Activated CD4-positive, alpha-beta memory T cell treated with anti-CD3 and anti-CD28 coated beads, Interleukin-2, amount 10 ng/mL, durations not matched to agents 7 days and 5 days (primary cell): ENCODE data around the gene DVL1. TPM values are rescaled to one million over a fixed set of nuclear protein-coding genes. Genes with fewer than 3 reads are reported as not detected.

Source experiments
- CTCF ChIA-PET: fragments of 350-600 bp; sonication (Branson Sonifier 250); formaldehyde crosslinking; loops from one replicate; lab custom pipeline; 2021; ENCODE audit warnings: antibody characterized with exemption, inconsistent platforms; lab: Charles Lee
- POLR2A ChIA-PET: fragments of 350-600 bp; sonication (Branson Sonifier 250); formaldehyde crosslinking; loops from one replicate; lab custom pipeline; 2021; ENCODE audit warnings: antibody characterized with exemption; lab: Charles Lee
- DNase-seq: peaks from one replicate; pipeline ENCODE4 v3.0.0-alpha.2; 2020
- H3K27ac Mint-ChIP-seq: one replicate; pipeline ENCODE4 v1.8.0; 2021; ENCODE audit warnings: mild to moderate bottlenecking, mixed read lengths
- H3K27me3 Mint-ChIP-seq: one replicate; pipeline ENCODE4 v1.8.0; 2021; ENCODE audit warnings: mixed read lengths
- H3K36me3 Mint-ChIP-seq: one replicate; pipeline ENCODE4 v1.8.0; 2021; ENCODE audit warnings: low read depth, mixed read lengths
- H3K4me1 Mint-ChIP-seq: one replicate; pipeline ENCODE4 v1.8.0; 2021; ENCODE audit warnings: mixed read lengths
- H3K4me3 Mint-ChIP-seq: one replicate; pipeline ENCODE4 v1.8.0; 2021; ENCODE audit warnings: mild to moderate bottlenecking, mixed read lengths
- H3K9me3 Mint-ChIP-seq: one replicate; pipeline ENCODE4 v1.8.0; 2021; ENCODE audit warnings: mixed read lengths
- total RNA-seq, 2 experiments: library from RNA; stranded (reverse); gene quantifications; one replicate each; pipeline ENCODE4 v1.2.3, GENCODE V29; 2021

DVL1 gene
- total RNA-seq, 2 experiments from 2014 or later: 36.0 to 37.8 TPM

DNA sequence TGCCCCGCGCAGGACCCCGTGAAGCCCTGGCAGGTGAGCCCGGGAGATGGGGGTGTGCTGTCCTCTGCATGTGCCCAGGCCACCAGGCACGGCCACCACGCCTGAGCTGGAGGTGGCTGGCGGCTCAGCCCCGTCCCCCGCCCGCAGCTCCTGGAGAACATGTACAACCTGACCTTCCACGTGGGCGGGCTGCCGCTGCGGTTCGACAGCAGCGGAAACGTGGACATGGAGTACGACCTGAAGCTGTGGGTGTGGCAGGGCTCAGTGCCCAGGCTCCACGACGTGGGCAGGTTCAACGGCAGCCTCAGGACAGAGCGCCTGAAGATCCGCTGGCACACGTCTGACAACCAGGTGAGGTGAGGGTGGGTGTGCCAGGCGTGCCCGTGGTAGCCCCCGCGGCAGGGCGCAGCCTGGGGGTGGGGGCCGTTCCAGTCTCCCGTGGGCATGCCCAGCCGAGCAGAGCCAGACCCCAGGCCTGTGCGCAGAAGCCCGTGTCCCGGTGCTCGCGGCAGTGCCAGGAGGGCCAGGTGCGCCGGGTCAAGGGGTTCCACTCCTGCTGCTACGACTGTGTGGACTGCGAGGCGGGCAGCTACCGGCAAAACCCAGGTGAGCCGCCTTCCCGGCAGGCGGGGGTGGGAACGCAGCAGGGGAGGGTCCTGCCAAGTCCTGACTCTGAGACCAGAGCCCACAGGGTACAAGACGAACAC, 16.3 kb downstream of the DVL1 start:
- Mint-ChIP-seq H3K9me3 (no peaks in the 10 kb centered on the region), H3K27ac (no peak overlapping the region), H3K36me3 (no peaks in the 10 kb centered on the region), H3K4me3 (no peak overlapping the region), H3K4me1 (no peaks in the 10 kb centered on the region), H3K27me3 (no peaks in the 10 kb centered on the region)
- ChIA-PET CTCF (no interaction called here), POLR2A (interaction anchor here (1.2 kb wide), 1 partner anchor 15 kb away, joined by 4 read pairs; no protein-coding TSS in a partner anchor)
- DNase-seq: no peak

DNA sequence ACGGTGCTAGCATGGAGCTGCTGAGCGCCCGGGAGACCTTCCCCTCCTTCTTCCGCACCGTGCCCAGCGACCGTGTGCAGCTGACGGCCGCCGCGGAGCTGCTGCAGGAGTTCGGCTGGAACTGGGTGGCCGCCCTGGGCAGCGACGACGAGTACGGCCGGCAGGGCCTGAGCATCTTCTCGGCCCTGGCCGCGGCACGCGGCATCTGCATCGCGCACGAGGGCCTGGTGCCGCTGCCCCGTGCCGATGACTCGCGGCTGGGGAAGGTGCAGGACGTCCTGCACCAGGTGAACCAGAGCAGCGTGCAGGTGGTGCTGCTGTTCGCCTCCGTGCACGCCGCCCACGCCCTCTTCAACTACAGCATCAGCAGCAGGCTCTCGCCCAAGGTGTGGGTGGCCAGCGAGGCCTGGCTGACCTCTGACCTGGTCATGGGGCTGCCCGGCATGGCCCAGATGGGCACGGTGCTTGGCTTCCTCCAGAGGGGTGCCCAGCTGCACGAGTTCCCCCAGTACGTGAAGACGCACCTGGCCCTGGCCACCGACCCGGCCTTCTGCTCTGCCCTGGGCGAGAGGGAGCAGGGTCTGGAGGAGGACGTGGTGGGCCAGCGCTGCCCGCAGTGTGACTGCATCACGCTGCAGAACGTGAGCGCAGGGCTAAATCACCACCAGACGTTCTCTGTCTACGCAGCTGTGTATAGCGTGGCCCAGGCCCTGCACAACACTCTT, 17.0 kb downstream of the DVL1 start:
- DNase-seq: no peak
- H3K9me3 Mint-ChIP-seq: no peaks in the 10 kb centered on the region
- H3K36me3 Mint-ChIP-seq: no peaks in the 10 kb centered on the region
- no peaks in the 10 kb centered on the region for H3K27me3 Mint-ChIP-seq
- ChIA-PET CTCF (no interaction called here), POLR2A (interaction anchor here (1.2 kb wide), 1 partner anchor 16 kb away, joined by 4 read pairs; no protein-coding TSS in a partner anchor)
- H3K4me1 Mint-ChIP-seq: peaks cover 1% of the 10 kb centered on the region
- H3K27ac Mint-ChIP-seq: no peak overlapping the region
- H3K4me3 Mint-ChIP-seq: no peak overlapping the region

DNA sequence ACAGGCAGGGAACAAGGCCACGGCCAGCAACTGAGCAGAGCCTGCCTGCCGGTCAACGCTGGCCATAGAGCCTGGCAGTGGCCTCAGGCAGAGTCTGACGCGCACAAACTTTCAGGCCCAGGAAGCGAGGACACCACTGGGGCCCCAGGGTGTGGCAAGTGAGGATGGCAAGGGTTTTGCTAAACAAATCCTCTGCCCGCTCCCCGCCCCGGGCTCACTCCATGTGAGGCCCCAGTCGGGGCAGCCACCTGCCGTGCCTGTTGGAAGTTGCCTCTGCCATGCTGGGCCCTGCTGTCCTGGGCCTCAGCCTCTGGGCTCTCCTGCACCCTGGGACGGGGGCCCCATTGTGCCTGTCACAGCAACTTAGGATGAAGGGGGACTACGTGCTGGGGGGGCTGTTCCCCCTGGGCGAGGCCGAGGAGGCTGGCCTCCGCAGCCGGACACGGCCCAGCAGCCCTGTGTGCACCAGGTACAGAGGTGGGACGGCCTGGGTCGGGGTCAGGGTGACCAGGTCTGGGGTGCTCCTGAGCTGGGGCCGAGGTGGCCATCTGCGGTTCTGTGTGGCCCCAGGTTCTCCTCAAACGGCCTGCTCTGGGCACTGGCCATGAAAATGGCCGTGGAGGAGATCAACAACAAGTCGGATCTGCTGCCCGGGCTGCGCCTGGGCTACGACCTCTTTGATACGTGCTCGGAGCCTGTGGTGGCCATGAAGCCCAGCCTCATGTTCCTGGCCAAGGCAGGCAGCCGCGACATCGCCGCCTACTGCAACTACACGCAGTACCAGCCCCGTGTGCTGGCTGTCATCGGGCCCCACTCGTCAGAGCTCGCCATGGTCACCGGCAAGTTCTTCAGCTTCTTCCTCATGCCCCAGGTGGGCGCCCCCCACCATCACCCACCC, 17.9 kb downstream of the DVL1 start, which contains the start of gene TAS1R3:
TSS of gene TAS1R3 (plus strand) at position 213 of the 898 bp plus-strand sequence. CDS start at position 279, 66 bp downstream.
- Mint-ChIP-seq H3K9me3 (no peaks in the 10 kb centered on the region), H3K36me3 (no peaks in the 10 kb centered on the region), H3K4me1 (peaks cover 6% of the 10 kb centered on the region)

DNA sequence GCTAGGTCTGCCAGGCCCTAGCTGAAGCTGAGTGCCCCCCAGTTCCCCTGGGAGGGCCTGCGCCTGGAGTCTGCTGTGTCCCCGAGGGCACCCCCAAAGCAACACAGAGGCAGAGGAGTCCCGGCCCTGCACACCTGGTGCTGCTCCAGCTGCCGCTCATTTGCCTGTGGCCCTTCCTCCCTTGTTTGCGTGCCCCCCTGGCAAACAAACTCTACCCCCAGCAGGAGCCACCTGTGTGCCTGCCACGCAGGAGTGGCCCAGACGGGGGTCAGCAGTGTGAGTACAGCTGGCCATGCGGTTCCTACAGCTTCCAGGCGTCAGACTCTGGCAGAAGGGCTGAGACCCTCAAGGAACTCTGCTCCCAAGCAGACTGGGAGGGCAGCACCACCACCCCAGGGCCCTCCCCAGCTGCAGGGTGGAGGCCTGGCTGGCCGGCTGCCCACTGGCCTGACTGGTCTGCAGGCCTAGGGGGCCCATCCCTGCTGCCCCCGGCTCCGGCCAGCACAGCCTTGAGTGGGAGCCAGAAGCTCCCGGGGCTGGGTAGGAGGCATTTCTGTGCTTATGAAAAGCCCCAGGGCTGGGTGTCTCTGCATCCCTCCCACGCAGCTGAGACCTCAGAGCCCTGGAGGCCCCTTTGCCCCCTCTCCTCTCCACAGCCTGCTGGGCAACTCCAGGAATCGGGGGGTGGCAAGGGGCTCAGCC, 18.7 kb downstream of the DVL1 start:
- no peaks in the 10 kb centered on the region for H3K36me3 Mint-ChIP-seq
- H3K4me1 Mint-ChIP-seq: peaks cover 14% of the 10 kb centered on the region
- POLR2A ChIA-PET: interaction anchor here (0.5 kb wide), 1 partner anchor 52 kb away, joined by 5 read pairs; no protein-coding TSS in a partner anchor
- no peak overlapping the region for H3K27ac Mint-ChIP-seq
- no peaks in the 10 kb centered on the region for H3K27me3 Mint-ChIP-seq
- H3K4me3 Mint-ChIP-seq: no peak overlapping the region
- no peaks in the 10 kb centered on the region for H3K9me3 Mint-ChIP-seq
- CTCF ChIA-PET: no interaction called here
- no peak for DNase-seq

More for the DNA sequence above, 17.9 kb downstream of the DVL1 start, which contains the start of gene TAS1R3:
- H3K27me3 Mint-ChIP-seq: no peaks in the 10 kb centered on the region
- no peak within 1 kb of the TSS for H3K27ac Mint-ChIP-seq
- H3K4me3 Mint-ChIP-seq: no peak within 1 kb of the TSS
- ChIA-PET POLR2A (no interaction called here), CTCF (no interaction called here)
- no peak for DNase-seq

DNA sequence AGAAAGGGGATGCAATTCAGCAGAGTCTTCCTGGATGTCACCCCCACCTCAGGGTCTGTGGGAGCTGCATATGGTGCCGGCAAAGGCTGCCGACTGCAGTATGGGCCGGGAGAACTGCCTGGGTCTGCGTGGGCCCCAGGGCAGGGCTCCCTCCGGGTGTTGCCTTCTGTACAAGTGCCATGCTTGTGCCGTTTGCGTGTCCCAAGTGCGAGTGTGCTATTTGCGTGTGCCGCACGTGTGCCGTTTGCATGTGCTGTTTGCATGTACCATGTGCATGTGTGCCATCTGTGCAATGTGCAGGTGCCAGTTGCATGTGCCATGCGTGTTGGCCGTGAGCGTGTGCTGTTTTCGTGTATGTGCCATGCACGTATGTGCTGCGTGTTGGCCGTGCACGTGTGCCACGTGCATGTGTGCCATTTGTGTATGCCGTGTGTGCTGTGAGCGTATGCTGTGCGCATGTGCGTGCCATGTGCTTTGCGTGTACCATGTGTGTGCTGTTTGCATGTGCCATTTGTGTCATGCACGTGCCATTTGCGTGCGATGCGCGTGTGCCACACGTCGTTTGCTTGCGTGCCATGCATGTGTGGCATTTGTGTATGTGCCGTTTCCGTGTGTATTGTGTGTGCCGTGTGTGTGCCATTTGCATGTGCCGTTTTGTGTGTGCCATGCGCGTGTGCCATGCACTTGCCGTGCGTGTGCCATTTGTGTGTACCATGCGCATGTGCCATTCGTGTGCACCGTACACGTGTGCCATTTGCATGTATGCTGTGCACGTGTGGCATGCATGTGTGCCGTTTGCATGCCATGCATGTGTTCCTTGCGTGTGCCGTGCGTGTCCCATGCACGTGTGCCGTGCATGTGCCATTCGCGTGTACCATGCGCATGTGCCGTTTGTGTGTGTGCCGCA, 19.7 kb downstream of the DVL1 start:
- Mint-ChIP-seq H3K36me3 (no peaks in the 10 kb centered on the region), H3K27ac (no peak overlapping the region), H3K4me1 (peaks cover 14% of the 10 kb centered on the region), H3K9me3 (no peaks in the 10 kb centered on the region), H3K4me3 (no peak overlapping the region), H3K27me3 (no peaks in the 10 kb centered on the region)
- CTCF ChIA-PET: no interaction called here
- POLR2A ChIA-PET: no interaction called here
- no peak for DNase-seq

DNA sequence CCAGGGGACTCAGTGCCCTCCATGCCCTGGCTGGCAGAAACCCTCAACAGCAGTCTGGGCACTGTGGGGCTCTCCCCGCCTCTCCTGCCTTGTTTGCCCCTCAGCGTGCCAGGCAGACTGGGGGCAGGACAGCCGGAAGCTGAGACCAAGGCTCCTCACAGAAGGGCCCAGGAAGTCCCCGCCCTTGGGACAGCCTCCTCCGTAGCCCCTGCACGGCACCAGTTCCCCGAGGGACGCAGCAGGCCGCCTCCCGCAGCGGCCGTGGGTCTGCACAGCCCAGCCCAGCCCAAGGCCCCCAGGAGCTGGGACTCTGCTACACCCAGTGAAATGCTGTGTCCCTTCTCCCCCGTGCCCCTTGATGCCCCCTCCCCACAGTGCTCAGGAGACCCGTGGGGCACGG, 21.0 kb downstream of the DVL1 start:
- Mint-ChIP-seq H3K4me1 (peaks cover 20% of the 10 kb centered on the region), H3K36me3 (peaks cover 4% of the 10 kb centered on the region), H3K27me3 (no peaks in the 10 kb centered on the region), H3K9me3 (no peaks in the 10 kb centered on the region), H3K27ac (no peak overlapping the region), H3K4me3 (no peak overlapping the region)
- CTCF ChIA-PET: no interaction called here
- POLR2A ChIA-PET: no interaction called here
- no peak for DNase-seq

DNA sequence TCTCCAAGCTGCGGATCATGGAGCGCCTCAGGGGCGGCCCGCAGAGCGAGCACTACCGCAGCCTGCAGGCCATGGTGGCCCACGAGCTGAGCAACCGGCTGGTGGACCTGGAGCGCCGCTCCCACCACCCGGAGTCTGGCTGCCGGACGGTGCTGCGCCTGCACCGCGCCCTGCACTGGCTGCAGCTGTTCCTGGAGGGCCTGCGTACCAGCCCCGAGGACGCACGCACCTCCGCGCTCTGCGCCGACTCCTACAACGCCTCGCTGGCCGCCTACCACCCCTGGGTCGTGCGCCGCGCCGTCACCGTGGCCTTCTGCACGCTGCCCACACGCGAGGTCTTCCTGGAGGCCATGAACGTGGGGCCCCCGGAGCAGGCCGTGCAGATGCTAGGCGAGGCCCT, 21.9 kb downstream of the DVL1 start:
- no peak for DNase-seq
- ChIA-PET POLR2A (interaction anchor here (0.6 to 2.7 kb wide), 2 partner anchors 18 to 71 kb away, joined by 3 to 6 read pairs; no protein-coding TSS in a partner anchor), CTCF (no interaction called here)
- H3K27ac Mint-ChIP-seq: no peak overlapping the region
- H3K27me3 Mint-ChIP-seq: no peaks in the 10 kb centered on the region
- H3K36me3 Mint-ChIP-seq: peaks cover 5% of the 10 kb centered on the region
- H3K4me3 Mint-ChIP-seq: no peak overlapping the region
- H3K9me3 Mint-ChIP-seq: no peaks in the 10 kb centered on the region
- H3K4me1 Mint-ChIP-seq: peaks cover 25% of the 10 kb centered on the region

DNA sequence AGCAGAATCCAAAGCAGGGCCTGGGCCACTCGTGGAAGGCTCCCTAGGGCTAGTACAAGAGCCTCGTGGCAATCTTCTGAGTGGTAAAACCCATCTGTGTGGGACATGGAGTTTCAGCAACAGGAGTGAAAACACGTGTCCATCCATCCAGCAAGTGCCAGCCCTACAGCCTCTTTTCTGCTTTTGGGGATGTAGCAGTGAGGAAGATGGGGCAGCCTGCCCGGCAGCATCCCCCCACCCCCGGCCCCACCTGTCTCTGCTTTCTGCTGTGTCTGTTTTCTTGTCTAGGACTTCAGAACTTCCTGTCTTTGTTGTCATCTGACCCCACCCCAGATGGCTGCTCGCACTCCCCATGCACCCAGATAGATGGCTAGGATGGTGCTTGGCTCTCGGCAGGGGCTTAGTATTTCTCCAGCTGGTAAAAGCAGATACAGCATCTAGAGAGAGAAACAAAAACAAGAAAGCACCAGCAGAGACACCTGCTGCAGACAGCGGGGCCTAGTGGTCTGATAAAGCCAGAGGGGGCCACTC, 23.1 kb downstream of the DVL1 start:
- no peaks in the 10 kb centered on the region for H3K27me3 Mint-ChIP-seq
- H3K9me3 Mint-ChIP-seq: no peaks in the 10 kb centered on the region
- DNase-seq: no peak
- peak overlapping the region; percentile 89 for H3K4me3 Mint-ChIP-seq
- H3K4me1 Mint-ChIP-seq: peaks cover 33% of the 10 kb centered on the region
- ChIA-PET POLR2A (interaction anchor here (0.7 to 2.7 kb wide), 10 partner anchors 8 to 75 kb away, joined by 3 to 11 read pairs (median 3); partner anchors contain the start of genes AURKAIP1 and CCNL2), CTCF (no interaction called here)
- peaks cover 8% of the 10 kb centered on the region for H3K36me3 Mint-ChIP-seq
- H3K27ac Mint-ChIP-seq: peak overlapping the region; percentile 74

DNA sequence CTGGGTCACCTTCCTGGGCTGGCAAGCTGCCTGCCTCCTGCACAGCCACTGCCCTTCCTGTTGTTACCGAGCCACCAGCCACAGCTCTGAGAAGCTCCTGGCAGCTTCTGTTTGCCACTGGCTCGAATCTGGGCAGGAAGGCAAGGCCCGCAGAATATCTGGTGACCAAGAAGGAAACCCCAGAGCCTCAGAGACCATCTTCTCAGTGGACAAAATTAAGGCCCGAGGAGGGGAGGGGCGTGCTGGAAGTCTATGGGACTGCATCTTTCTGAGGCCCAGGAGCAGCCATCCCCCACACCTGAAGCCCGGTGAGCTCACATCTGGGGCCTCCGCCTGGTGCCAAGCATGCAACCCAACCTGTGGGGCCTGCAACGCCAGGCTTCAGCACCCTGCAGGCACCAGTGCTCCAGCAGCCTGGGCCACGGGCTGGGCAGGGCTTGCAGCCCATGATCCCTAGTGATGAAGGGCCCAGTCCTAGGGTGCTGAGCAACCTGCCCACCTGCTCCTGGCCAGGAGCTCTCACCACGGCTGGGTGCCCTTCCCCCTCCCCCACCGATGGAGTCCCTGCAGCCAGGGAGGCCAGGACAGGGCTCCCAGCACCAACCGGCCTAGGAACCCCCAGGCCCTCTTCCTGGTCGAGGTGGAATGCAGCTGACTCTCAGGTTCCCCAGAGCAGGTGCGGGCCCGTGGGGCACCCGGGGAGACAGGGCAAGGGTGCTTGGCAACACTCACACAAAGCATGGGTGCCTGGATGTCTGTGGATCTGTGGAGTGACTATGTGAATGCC, 23.7 kb downstream of the DVL1 start:
- no peak for DNase-seq
- Mint-ChIP-seq H3K27me3 (no peaks in the 10 kb centered on the region), H3K4me3 (peak overlapping the region; percentile 89), H3K27ac (peak overlapping the region; percentile 74), H3K36me3 (peaks cover 8% of the 10 kb centered on the region), H3K9me3 (no peaks in the 10 kb centered on the region), H3K4me1 (peaks cover 33% of the 10 kb centered on the region)
- ChIA-PET CTCF (interaction anchor here (0.8 to 1.1 kb wide), 2 partner anchors 47 to 203 kb away, joined by 3 to 4 read pairs; no protein-coding TSS in a partner anchor), POLR2A (interaction anchor here (0.8 to 2.7 kb wide), 11 partner anchors 9 to 168 kb away, joined by 3 to 11 read pairs (median 3); partner anchors contain the start of genes AURKAIP1 and CCNL2)

DNA sequence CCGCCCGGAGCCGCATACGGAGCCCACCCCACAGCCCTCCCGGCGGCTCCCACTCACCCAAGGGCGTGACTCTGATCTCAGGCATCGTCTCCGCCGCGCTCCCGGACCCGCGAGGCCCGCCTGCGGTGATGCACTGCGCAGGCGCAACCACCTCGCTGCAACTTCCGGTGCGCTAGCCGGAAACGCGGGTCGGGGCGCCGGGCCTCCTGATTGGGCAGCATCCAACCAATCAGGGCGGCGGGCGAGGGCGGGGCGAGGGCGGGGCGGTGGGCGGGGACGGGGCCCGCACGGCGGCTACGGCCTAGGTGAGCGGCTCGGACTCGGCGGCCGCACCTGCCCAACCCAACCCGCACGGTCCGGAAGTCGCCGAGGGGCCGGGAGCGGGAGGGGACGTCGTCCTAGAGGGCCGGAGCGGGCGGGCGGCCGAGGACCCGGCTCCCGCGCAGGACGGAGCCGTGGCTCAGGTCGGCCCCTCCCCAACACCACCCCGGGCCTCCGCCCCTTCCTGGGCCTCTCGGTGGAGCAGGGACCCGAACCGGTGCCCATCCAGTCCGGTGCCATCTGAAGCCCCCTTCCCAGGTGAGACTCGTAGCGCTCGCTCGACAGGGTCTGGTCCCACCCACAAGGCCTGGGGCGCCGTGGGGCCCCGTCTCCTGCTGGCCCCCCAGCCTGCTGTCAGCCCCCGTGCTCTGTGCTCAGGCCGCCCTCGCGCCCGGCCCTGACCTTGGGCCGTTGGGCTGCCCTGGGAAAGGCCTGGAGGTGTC, 24.5 kb downstream of the DVL1 start, which contains the start of the genes CPTP and INTS11:
TSS of gene CPTP (plus strand) at position 279 of the 764 bp plus-strand sequence. CDS start 2,109 bp downstream, outside the sequence.
TSS of gene INTS11 (minus strand) at position 137 of the 764 bp plus-strand sequence. CDS start at position 85, 52 bp downstream.
- Mint-ChIP-seq H3K4me1 (peaks cover 38% of the 10 kb centered on the region), H3K27ac (peak within 1 kb of the TSS; percentile 86), H3K4me3 (peak within 1 kb of the TSS; percentile 89), H3K36me3 (peaks cover 11% of the 10 kb centered on the region), H3K9me3 (no peaks in the 10 kb centered on the region), H3K27me3 (no peaks in the 10 kb centered on the region)
- CTCF ChIA-PET: interaction anchor here (0.8 to 1.1 kb wide), 2 partner anchors 47 to 203 kb away, joined by 3 to 4 read pairs; no protein-coding TSS in a partner anchor
- DNase-seq: peak; percentile 97
- POLR2A ChIA-PET: interaction anchor here (0.8 to 2.7 kb wide), 9 partner anchors 10 to 167 kb away, joined by 3 to 11 read pairs (median 4); partner anchors contain the start of genes AURKAIP1 and CCNL2
